ENCODE measurements around the gene CCNJL. TPM values are rescaled to one million over a fixed set of nuclear protein-coding genes. Genes with fewer than 3 reads are reported as not detected.

The CCNJL gene
- total and polyA plus RNA-seq, 2 of the 8 experiments (the other 6 are each of a cell fraction or from before 2014, with no cell fraction given) = 34.6 to 44.7 TPM

DNA sequence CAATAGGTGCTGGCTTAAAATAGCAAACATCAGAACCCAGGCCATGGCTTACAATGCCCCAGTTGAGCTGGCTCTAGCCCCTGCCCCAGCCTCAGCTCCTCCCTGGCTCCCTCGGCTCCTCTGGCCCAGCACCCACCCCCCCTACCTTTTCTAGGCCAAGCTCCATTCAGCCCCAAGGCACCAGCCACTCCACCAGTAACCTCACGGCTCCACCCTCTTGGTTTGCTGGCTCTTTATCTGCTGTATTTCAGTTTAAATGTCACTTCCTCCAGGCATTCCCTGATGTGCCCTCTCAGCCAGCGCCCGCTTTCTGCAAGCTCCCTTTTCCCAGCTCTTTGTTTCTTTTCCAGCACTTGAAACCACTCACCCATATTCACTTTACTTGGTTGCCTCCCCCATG lies 47.5 kb upstream of the CCNJL start:
- WGBS, 2 experiments (ENCODE audit: extremely low coverage in 1 of 2, insufficient coverage in 1 of 2, insufficient read length in 1 of 2, insufficient replicate concordance in 2 of 2, low coverage in 1 of 2, low lambda C conversion rate in 2 of 2, missing lambda C conversion rate in 1 of 2) = 81% methylated on average over 4 of the region's 4 CpGs; no CpG with 5 or more reads in 1 of the 2 experiments
- Histone ChIP-seq H3K23ac (ENCODE audit: insufficient read length) (no peak overlapping the region), H2BK5ac (ENCODE audit: low read depth, low read length) (no peak overlapping the region), H2AFZ (ENCODE audit: low read length) (peak overlapping the region; percentile 31; the same call in 1 of the 2 replicates), H3K56ac (replicated peaks; ENCODE audit: insufficient read length, low read depth, low read length) (no peak overlapping the region), H4K20me1 (replicated peaks in 1 of 2; ENCODE audit: control insufficient read depth in 1 of 2, insufficient read depth in 2 of 2, low read length in 2 of 2) (no peaks in the 10 kb centered on the region), H2AK5ac (ENCODE audit: low read depth, low read length) (no peak overlapping the region), H3K4me1 (replicated peaks in 1 of 4; ENCODE audit: control insufficient read depth in 3 of 4, insufficient read depth in 4 of 4, low read length in 3 of 4) (peaks cover 0 to 2% (median 1%) of the 10 kb centered on the region in 4 experiments; a peak in 5 of 7 replicates), H3K9me3 (ENCODE audit: insufficient read depth in 2 of 2, low read depth in 1 of 2, low read length in 1 of 2) (no peaks in the 10 kb centered on the region), H3K4me2 (ENCODE audit: insufficient read depth in 1 of 2, low read depth in 2 of 2, low read length in 2 of 2) (peak overlapping the region in 1 of 2 experiments; percentile 17; a peak in 1 of 4 replicates), H3K23me2 (ENCODE audit: low read depth, low read length) (no peaks in the 10 kb centered on the region), H3K79me1 (ENCODE audit: low read depth, low read length) (no peaks in the 10 kb centered on the region), H2BK15ac (ENCODE audit: low read length) (no peak overlapping the region), H3K36me3 (ENCODE audit: control insufficient read depth in 2 of 4, insufficient read depth in 4 of 4, low read length in 3 of 4) (no peaks in the 10 kb centered on the region), H2BK20ac (ENCODE audit: low read length) (no peak overlapping the region), H3K27ac (ENCODE audit: low read depth, low read length) (no peak overlapping the region), H3K79me2 (ENCODE audit: control insufficient read depth in 1 of 2, insufficient read depth in 2 of 2, low read length in 2 of 2) (no peaks in the 10 kb centered on the region), H2BK120ac (replicated peaks; ENCODE audit: low read depth, low read length) (no peak overlapping the region), H3K4me3 (ENCODE audit: extremely low read depth in 1 of 4, insufficient read depth in 2 of 4, low read depth in 3 of 4, low read length in 4 of 4) (no peak overlapping the region), H4K8ac (ENCODE audit: extremely low read depth, insufficient read depth, low read length) (peak overlapping the region; percentile 76), H2BK12ac (ENCODE audit: low read depth, low read length) (no peak overlapping the region), H3K27me3 (replicated peaks in 1 of 4; ENCODE audit: control insufficient read depth in 3 of 4, extremely low read depth in 1 of 4, insufficient read depth in 3 of 4, low read length in 3 of 4) (no peaks in the 10 kb centered on the region; a peak in 1 of 7 replicates), H3K9ac (replicated peaks in 1 of 4; ENCODE audit: extremely low read depth in 1 of 4, low read depth in 3 of 4, low read length in 3 of 4) (no peak overlapping the region; a peak in 1 of 7 replicates), H3K4ac (replicated peaks; ENCODE audit: insufficient read length, low read depth, low read length) (no peak overlapping the region), H4K5ac (ENCODE audit: insufficient read length, low read depth, low read length) (no peak overlapping the region), H3K14ac (ENCODE audit: insufficient read length) (no peak overlapping the region), H4K91ac (replicated peaks; ENCODE audit: insufficient read length, low read length) (no peak overlapping the region), H3K18ac (ENCODE audit: extremely low read depth, low read length) (no peak overlapping the region; the same call in 1 of the 2 replicates)
- POLR2A ChIA-PET (ENCODE audit: partially characterized antibody) = interaction anchor here (0.5 to 1.2 kb wide), 4 partner anchors 10 to 51 kb away, joined by 3 read pairs; partner anchors contain the start of genes C1QTNF2 and CCNJL
- FAIRE-seq (no peak), DNase-seq (ENCODE audit: low read depth in 1 of 2, low spot score in 2 of 2) (no peak)
- CTCF ChIA-PET (ENCODE audit: partially characterized antibody) = interaction anchor here (0.7 to 6.1 kb wide), 8 partner anchors 10 to 180 kb away, joined by 3 to 30 read pairs (median 3); partner anchors contain the start of gene C1QTNF2
- TF ChIP-seq, protein P1, sequence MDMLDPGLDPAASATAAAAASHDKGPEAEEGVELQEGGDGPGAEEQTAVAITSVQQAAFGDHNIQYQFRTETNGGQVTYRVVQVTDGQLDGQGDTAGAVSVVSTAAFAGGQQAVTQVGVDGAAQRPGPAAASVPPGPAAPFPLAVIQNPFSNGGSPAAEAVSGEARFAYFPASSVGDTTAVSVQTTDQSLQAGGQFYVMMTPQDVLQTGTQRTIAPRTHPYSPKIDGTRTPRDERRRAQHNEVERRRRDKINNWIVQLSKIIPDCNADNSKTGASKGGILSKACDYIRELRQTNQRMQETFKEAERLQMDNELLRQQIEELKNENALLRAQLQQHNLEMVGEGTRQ (IDR thresholded peaks at IDR 0.05; ENCODE audit: low read length) = no peak

Measured in H1 (cell line).